ENCODE results near the gene PCDHGA1. TPM values are rescaled to one million over a fixed set of nuclear protein-coding genes. Genes with fewer than 3 reads are reported as not detected.

Gene PCDHGA1
- total RNA-seq, 1 donor from 2014 or later, result 0.54 TPM

DNA sequence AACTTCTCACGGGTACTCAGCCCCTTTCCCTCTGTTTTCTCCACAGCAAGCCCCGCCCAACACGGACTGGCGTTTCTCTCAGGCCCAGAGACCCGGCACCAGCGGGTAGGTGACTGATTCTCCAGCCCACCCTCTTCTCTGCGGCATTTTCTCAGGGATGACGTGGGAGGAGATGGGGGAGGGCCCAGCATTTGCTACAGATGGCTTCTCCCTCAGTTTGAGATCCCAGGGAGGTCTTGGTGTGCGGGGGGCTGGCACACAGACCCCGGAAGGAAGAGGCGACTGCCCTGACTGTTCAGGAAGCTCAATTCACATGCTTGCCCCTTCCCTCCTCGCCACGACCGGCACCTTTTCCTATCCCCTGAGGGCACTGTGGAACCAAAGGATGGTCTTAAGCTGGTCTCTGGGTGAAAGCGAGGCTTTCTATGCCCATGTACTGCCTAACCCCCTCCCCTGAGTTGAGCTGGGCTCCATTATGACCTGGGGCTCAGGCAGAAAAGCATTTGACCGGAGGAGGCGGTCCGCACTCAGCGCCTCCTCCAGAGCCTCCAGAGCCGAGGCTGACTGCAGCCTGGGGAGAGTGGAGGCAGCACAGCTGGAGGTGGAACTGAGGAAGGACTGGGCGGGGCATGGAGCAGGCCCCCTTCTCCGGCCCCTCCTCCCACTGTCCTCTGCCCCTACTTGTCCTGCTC lies 164.6 kb downstream of the PCDHGA1 start:
- TF ChIP-seq, protein P1, sequence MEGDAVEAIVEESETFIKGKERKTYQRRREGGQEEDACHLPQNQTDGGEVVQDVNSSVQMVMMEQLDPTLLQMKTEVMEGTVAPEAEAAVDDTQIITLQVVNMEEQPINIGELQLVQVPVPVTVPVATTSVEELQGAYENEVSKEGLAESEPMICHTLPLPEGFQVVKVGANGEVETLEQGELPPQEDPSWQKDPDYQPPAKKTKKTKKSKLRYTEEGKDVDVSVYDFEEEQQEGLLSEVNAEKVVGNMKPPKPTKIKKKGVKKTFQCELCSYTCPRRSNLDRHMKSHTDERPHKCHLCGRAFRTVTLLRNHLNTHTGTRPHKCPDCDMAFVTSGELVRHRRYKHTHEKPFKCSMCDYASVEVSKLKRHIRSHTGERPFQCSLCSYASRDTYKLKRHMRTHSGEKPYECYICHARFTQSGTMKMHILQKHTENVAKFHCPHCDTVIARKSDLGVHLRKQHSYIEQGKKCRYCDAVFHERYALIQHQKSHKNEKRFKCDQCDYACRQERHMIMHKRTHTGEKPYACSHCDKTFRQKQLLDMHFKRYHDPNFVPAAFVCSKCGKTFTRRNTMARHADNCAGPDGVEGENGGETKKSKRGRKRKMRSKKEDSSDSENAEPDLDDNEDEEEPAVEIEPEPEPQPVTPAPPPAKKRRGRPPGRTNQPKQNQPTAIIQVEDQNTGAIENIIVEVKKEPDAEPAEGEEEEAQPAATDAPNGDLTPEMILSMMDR (conservative IDR thresholded peaks at IDR 0.05), result no peak
- H3K27ac Mint-ChIP-seq (ENCODE audit: unreplicated experiment), result peak overlapping the region; percentile 96
- peaks cover 2% of the 10 kb centered on the region for H3K9me3 Mint-ChIP-seq
- peak overlapping the region; percentile 71 for H3K4me3 Mint-ChIP-seq
- DNase-seq (ENCODE audit: low read depth, low spot score), result peak; percentile 43
- H3K36me3 Mint-ChIP-seq (ENCODE audit: low read depth), result peaks cover 29% of the 10 kb centered on the region
- H3K27me3 Mint-ChIP-seq (ENCODE audit: low read depth), result no peaks in the 10 kb centered on the region
- peaks cover 47% of the 10 kb centered on the region for H3K4me1 Mint-ChIP-seq

DNA sequence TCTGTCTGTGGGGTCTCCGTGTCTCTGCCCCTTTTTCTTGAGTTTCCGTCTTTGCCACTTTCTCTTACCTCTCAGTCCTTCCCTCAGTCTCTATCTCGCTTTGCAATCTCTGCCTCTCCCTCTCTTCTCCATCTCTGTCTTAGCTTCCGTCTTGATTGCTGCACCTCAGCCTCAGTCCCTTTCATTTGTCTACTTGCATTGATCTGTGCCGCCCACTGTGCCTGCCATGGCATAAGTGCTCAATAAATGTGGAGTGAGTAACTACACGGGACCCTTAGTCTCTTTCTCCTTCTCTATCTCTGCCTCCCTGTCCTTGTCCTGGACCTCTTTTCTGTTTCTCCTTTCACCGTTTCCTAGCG lies 165.1 kb downstream of the PCDHGA1 start:
- Mint-ChIP-seq H3K4me3 (peak overlapping the region; percentile 71), H3K36me3 (ENCODE audit: low read depth) (peaks cover 30% of the 10 kb centered on the region), H3K27me3 (ENCODE audit: low read depth) (no peaks in the 10 kb centered on the region), H3K27ac (ENCODE audit: unreplicated experiment) (peak overlapping the region; percentile 93), H3K9me3 (peaks cover 2% of the 10 kb centered on the region), H3K4me1 (peaks cover 47% of the 10 kb centered on the region)
- DNase-seq (ENCODE audit: low read depth, low spot score), result no peak
- TF ChIP-seq, protein P1 (conservative IDR thresholded peaks at IDR 0.05), result no peak

DNA sequence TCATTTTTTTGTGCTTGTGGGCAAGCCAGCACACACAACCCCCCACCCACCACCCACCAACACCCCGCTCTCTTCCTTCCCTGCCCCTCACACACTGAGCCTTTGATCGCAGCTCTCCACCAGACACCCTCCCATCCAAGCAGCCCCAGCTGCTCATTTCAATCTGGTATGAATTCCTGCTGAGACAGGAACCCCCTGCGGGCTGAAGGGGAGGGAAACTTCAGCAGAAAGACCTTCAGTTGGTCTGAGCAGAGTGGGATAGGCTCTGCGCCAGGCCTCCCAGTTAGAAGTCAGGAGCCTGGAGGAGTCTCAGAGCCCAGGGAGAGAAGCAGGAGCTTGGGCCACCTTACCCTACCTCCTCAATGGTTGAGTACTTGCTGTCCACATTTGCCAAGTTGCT lies 165.7 kb downstream of the PCDHGA1 start:
- H3K27ac Mint-ChIP-seq (ENCODE audit: unreplicated experiment), result peak overlapping the region; percentile 93
- peak overlapping the region; percentile 71 for H3K4me3 Mint-ChIP-seq

DNA sequence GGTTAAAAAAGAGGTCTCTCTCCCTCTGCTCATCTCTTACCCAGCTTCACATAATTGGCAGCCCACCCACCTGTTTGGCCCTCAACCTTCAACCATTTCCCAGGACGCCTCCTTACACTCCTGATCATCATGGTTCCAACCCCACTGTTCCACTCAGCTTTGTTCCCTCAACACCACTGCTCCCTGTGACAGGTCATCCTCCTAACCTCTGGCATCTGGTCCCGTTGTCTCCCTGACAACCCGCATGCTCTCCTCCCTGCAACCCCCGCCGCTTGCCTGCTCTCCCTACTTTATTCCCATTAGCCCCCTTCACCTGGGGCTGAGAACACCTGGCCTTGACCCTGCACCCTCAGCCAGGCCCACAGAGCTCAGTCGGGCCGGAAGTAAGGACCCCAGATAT lies 171.4 kb downstream of the PCDHGA1 start:
- peaks cover 35% of the 10 kb centered on the region for H3K4me1 Mint-ChIP-seq
- no peaks in the 10 kb centered on the region for H3K9me3 Mint-ChIP-seq
- H3K4me3 Mint-ChIP-seq, result peak overlapping the region; percentile 56
- TF ChIP-seq, protein P1 (conservative IDR thresholded peaks at IDR 0.05), result no peak
- no peaks in the 10 kb centered on the region for H3K27me3 Mint-ChIP-seq (ENCODE audit: low read depth)
- no peak for DNase-seq (ENCODE audit: low read depth, low spot score)
- peak overlapping the region; percentile 81 for H3K27ac Mint-ChIP-seq (ENCODE audit: unreplicated experiment)
- H3K36me3 Mint-ChIP-seq (ENCODE audit: low read depth), result peaks cover 27% of the 10 kb centered on the region

More for the DNA sequence above, 165.7 kb downstream of the PCDHGA1 start:
- H3K9me3 Mint-ChIP-seq, result no peaks in the 10 kb centered on the region
- no peaks in the 10 kb centered on the region for H3K27me3 Mint-ChIP-seq (ENCODE audit: low read depth)
- TF ChIP-seq, protein P1 (conservative IDR thresholded peaks at IDR 0.05), result no peak
- DNase-seq (ENCODE audit: low read depth, low spot score), result no peak
- peaks cover 47% of the 10 kb centered on the region for H3K4me1 Mint-ChIP-seq
- H3K36me3 Mint-ChIP-seq (ENCODE audit: low read depth), result peaks cover 24% of the 10 kb centered on the region

DNA sequence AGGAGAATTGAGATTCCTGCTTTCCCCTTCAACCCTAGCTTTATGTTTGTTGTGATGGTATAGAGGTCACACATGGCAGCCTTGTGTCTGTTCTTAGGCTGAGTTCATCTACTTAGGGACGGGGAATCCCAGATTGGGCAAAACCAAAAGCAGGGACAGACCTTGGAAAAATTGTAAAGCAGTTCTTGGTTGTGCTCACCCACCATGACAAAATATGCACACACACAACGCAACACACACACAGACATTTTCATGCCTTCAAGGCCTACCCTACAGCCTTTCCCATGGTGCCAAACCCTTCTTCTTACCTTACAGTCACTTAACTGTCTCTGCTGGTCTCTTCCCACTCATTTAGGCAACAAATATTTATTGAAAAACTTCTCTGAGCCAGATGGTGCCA lies 173.4 kb downstream of the PCDHGA1 start:
- Mint-ChIP-seq H3K4me3 (no peak overlapping the region), H3K9me3 (no peaks in the 10 kb centered on the region), H3K27me3 (ENCODE audit: low read depth) (no peaks in the 10 kb centered on the region), H3K4me1 (peaks cover 49% of the 10 kb centered on the region), H3K27ac (ENCODE audit: unreplicated experiment) (no peak overlapping the region), H3K36me3 (ENCODE audit: low read depth) (peaks cover 22% of the 10 kb centered on the region)
- DNase-seq (ENCODE audit: low read depth, low spot score), result no peak
- TF ChIP-seq, protein P1 (conservative IDR thresholded peaks at IDR 0.05), result no peak
